Measurements from ENCODE around the gene LRIT2. TPM values are rescaled to one million over a fixed set of nuclear protein-coding genes. Genes with fewer than 3 reads are reported as not detected.

The LRIT2 gene
- total RNA-seq, 2 experiments from 2014 or later: not detected

- peak; percentile 15 for DNase-seq
- POLR2A ChIA-PET: no interaction called here
- CTCF ChIA-PET: interaction anchor here (0.7 to 1.4 kb wide), 2 partner anchors 26 to 90 kb away, joined by 3 to 4 read pairs; no protein-coding TSS in a partner anchor
Observed at GRCh38 chr10:84237199-84238051, 12.1 kb upstream of the LRIT2 start.

GRCh38 chr10:84236807-84237198 lies 11.5 kb upstream of the LRIT2 start:
- peaks cover 11% of the 10 kb centered on the region for H3K27me3 Mint-ChIP-seq
- no peaks in the 10 kb centered on the region for H3K36me3 Mint-ChIP-seq
- intact Hi-C loops (cut with micrococcal nuclease): no loop called here
- POLR2A ChIA-PET: no interaction called here
- DNase-seq: no peak
- H3K4me1 Mint-ChIP-seq (ENCODE audit: low read depth): no peaks in the 10 kb centered on the region
- H3K9me3 Mint-ChIP-seq: no peaks in the 10 kb centered on the region
- CTCF ChIA-PET: interaction anchor here (0.7 to 1.4 kb wide), 2 partner anchors 25 to 89 kb away, joined by 3 to 4 read pairs; no protein-coding TSS in a partner anchor
- H3K27ac Mint-ChIP-seq: no peak overlapping the region
- no peak overlapping the region for H3K4me3 Mint-ChIP-seq

More at GRCh38 chr10:84237199-84238051, 12.1 kb upstream of the LRIT2 start:
- H3K9me3 Mint-ChIP-seq: no peaks in the 10 kb centered on the region
- intact Hi-C loops (cut with micrococcal nuclease): no loop called here
- peaks cover 9% of the 10 kb centered on the region for H3K27me3 Mint-ChIP-seq
- H3K4me3 Mint-ChIP-seq: no peak overlapping the region
- H3K36me3 Mint-ChIP-seq: no peaks in the 10 kb centered on the region
- no peaks in the 10 kb centered on the region for H3K4me1 Mint-ChIP-seq (ENCODE audit: low read depth)
- H3K27ac Mint-ChIP-seq: no peak overlapping the region

DNA sequence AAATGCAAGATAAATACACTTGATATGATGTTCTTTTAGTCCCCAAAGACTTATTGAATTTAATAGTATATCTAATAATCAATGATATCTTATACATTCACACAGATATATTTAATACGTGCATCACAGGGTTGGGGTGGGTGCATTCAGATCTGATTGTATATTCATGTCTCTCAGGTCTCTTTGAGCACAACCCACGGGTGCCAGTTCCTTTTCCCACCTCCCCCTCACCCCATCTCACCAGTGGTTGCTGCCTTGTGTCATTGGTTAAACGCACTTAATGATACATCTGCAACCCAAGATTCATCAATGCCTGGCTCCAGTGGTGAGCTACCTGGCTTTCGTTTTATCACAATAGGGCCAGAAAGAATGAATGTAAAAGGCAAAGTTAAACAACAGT lies 9.8 kb upstream of the LRIT2 start:
- H3K4me3 Mint-ChIP-seq: no peak overlapping the region
- DNase-seq: no peak
- intact Hi-C loops (cut with micrococcal nuclease): no loop called here
- no peaks in the 10 kb centered on the region for H3K9me3 Mint-ChIP-seq
- no peaks in the 10 kb centered on the region for H3K36me3 Mint-ChIP-seq
- CTCF ChIA-PET: no interaction called here
- H3K27me3 Mint-ChIP-seq: peaks cover 11% of the 10 kb centered on the region
- POLR2A ChIA-PET: no interaction called here
- H3K4me1 Mint-ChIP-seq (ENCODE audit: low read depth): no peaks in the 10 kb centered on the region
- no peak overlapping the region for H3K27ac Mint-ChIP-seq

GRCh38 chr10:84234479-84234878 lies 9.1 kb upstream of the LRIT2 start:
- no peak overlapping the region for H3K4me3 Mint-ChIP-seq
- intact Hi-C loops (cut with micrococcal nuclease): no loop called here
- no peaks in the 10 kb centered on the region for H3K36me3 Mint-ChIP-seq
- POLR2A ChIA-PET: no interaction called here
- H3K27me3 Mint-ChIP-seq: peaks cover 11% of the 10 kb centered on the region
- H3K4me1 Mint-ChIP-seq (ENCODE audit: low read depth): no peaks in the 10 kb centered on the region
- DNase-seq: no peak
- H3K27ac Mint-ChIP-seq: no peak overlapping the region
- CTCF ChIA-PET: interaction anchor here (1.5 kb wide), 1 partner anchor 22 kb away, joined by 5 read pairs; no protein-coding TSS in a partner anchor
- H3K9me3 Mint-ChIP-seq: no peaks in the 10 kb centered on the region

GRCh38 chr10:84233940-84234339 lies 8.6 kb upstream of the LRIT2 start:
- no peaks in the 10 kb centered on the region for H3K36me3 Mint-ChIP-seq
- intact Hi-C loops (cut with micrococcal nuclease): no loop called here
- H3K27me3 Mint-ChIP-seq: peaks cover 11% of the 10 kb centered on the region
- no peak for DNase-seq
- ChIA-PET POLR2A (no interaction called here), CTCF (interaction anchor here (1.5 to 1.6 kb wide), 2 partner anchors 23 to 303 kb away, joined by 5 to 6 read pairs; no protein-coding TSS in a partner anchor)
- no peaks in the 10 kb centered on the region for H3K4me1 Mint-ChIP-seq (ENCODE audit: low read depth)
- no peak overlapping the region for H3K27ac Mint-ChIP-seq
- H3K9me3 Mint-ChIP-seq: no peaks in the 10 kb centered on the region
- no peak overlapping the region for H3K4me3 Mint-ChIP-seq

DNA sequence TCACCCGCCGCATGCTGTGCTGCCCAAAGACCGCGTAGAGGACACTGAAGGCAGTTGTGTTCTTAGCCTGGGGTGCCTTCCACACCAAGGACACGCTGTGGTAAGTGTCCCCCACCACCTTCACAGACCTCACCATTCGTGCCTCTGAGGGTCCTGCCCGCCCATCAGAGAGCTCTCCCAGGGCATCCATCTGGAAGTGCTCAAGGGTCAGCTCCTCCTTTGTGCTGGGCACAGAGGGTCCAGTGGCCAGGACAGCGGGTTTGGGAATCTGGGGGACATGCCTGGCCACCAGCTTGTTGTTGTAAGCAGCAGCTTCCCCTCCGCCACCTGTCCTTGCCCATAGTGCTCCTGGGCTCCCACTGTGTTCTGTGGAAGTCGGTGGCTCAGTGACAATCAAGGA lies 7.0 kb upstream of the LRIT2 start:
- no peaks in the 10 kb centered on the region for H3K9me3 Mint-ChIP-seq
- CTCF ChIA-PET: interaction anchor here (1.7 kb wide), 1 partner anchor 20 kb away, joined by 8 read pairs; no protein-coding TSS in a partner anchor
- no peaks in the 10 kb centered on the region for H3K36me3 Mint-ChIP-seq
- H3K27me3 Mint-ChIP-seq: peaks cover 8% of the 10 kb centered on the region
- no peak for DNase-seq
- no peak overlapping the region for H3K4me3 Mint-ChIP-seq
- intact Hi-C loops (cut with micrococcal nuclease): no loop called here
- no peaks in the 10 kb centered on the region for H3K4me1 Mint-ChIP-seq (ENCODE audit: low read depth)
- H3K27ac Mint-ChIP-seq: no peak overlapping the region
- POLR2A ChIA-PET: no interaction called here

DNA sequence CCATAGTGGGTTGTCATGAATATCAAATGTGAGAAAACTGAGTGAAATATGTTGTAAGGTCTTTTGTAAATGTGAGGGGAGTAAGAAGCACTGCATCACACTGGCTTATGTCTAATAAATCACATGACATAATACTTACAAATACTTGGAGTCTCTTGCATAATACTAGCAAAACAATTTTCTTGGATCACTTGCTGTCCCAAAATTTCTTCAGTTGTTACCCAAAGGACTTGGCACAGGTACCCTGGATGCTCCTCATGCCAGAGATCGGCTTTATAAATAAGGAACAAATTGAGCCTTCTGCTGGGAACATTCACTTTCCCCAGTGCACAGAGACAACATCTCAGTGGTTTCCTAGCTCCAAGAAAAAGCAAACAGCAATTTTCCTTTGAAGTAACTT lies 5.0 kb upstream of the LRIT2 start:
- H3K4me1 Mint-ChIP-seq (ENCODE audit: low read depth): no peaks in the 10 kb centered on the region
- no peak for DNase-seq
- H3K36me3 Mint-ChIP-seq: no peaks in the 10 kb centered on the region
- intact Hi-C loops (cut with micrococcal nuclease): no loop called here
- POLR2A ChIA-PET: no interaction called here
- no peak overlapping the region for H3K4me3 Mint-ChIP-seq
- no peaks in the 10 kb centered on the region for H3K9me3 Mint-ChIP-seq
- CTCF ChIA-PET: no interaction called here
- peaks cover 8% of the 10 kb centered on the region for H3K27me3 Mint-ChIP-seq
- H3K27ac Mint-ChIP-seq: no peak overlapping the region

GRCh38 chr10:84227810-84228209 lies 2.5 kb upstream of the LRIT2 start:
- ChIA-PET POLR2A (no interaction called here), CTCF (no interaction called here)
- intact Hi-C loops (cut with micrococcal nuclease): no loop called here
- DNase-seq: no peak
- Mint-ChIP-seq H3K27me3 (peaks cover 13% of the 10 kb centered on the region), H3K4me3 (no peak overlapping the region), H3K27ac (no peak overlapping the region), H3K4me1 (ENCODE audit: low read depth) (no peaks in the 10 kb centered on the region), H3K9me3 (no peaks in the 10 kb centered on the region), H3K36me3 (no peaks in the 10 kb centered on the region)

GRCh38 chr10:84226616-84227015 lies 1.3 kb upstream of the LRIT2 start:
- Mint-ChIP-seq H3K4me1 (ENCODE audit: low read depth) (no peaks in the 10 kb centered on the region), H3K36me3 (no peaks in the 10 kb centered on the region), H3K27ac (no peak overlapping the region), H3K27me3 (peaks cover 16% of the 10 kb centered on the region), H3K4me3 (no peak overlapping the region), H3K9me3 (no peaks in the 10 kb centered on the region)
- POLR2A ChIA-PET: interaction anchor here (0.8 kb wide), 1 partner anchor 41 kb away, joined by 3 read pairs; no protein-coding TSS in a partner anchor
- CTCF ChIA-PET: no interaction called here
- no peak for DNase-seq
- intact Hi-C loops (cut with micrococcal nuclease): no loop called here

- Mint-ChIP-seq H3K27ac (no peak overlapping the region), H3K4me3 (no peak overlapping the region), H3K36me3 (no peaks in the 10 kb centered on the region), H3K9me3 (peaks cover 2% of the 10 kb centered on the region), H3K4me1 (ENCODE audit: low read depth) (no peaks in the 10 kb centered on the region), H3K27me3 (peaks cover 16% of the 10 kb centered on the region)
- CTCF ChIA-PET: interaction anchor here (1.4 kb wide), 1 partner anchor 33 kb away, joined by 4 read pairs; no protein-coding TSS in a partner anchor
- no peak for DNase-seq
- POLR2A ChIA-PET: no interaction called here
- intact Hi-C loops (cut with micrococcal nuclease): no loop called here
Observed at GRCh38 chr10:84224411-84225028, 824 bp downstream of the LRIT2 start.

DNA sequence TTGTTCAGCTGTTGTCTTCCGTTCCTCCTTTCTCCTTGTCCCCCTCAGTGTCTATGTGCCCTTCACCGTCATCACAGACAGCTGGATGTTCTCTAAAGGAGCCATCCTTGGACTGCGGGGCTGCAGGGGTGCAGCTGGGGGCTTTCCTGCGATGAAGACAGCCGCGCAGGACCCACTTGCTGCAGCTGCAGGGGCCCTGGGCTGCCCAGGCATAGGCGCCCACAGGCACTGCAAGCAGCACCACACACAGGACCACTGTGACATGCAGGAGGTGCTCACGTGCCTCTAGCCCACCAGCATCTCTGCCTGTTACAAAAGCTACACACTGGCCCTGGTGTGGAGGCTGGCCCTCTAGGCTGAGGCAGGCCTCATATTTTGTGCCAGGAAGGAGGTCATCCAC lies 3.4 kb downstream of the LRIT2 start:
- POLR2A ChIA-PET: no interaction called here

GRCh38 chr10:84217746-84218145 lies 7.6 kb downstream of the LRIT2 start:
- no peaks in the 10 kb centered on the region for H3K36me3 Mint-ChIP-seq
- ChIA-PET POLR2A (no interaction called here), CTCF (interaction anchor here (1.6 to 1.8 kb wide), 2 partner anchors 12 to 320 kb away, joined by 3 to 6 read pairs; no protein-coding TSS in a partner anchor)
- H3K9me3 Mint-ChIP-seq: peaks cover 8% of the 10 kb centered on the region
- no peaks in the 10 kb centered on the region for H3K4me1 Mint-ChIP-seq (ENCODE audit: low read depth)
- no peak overlapping the region for H3K4me3 Mint-ChIP-seq
- intact Hi-C loops (cut with micrococcal nuclease): no loop called here
- no peak for DNase-seq
- H3K27ac Mint-ChIP-seq: no peak overlapping the region
- peaks cover 5% of the 10 kb centered on the region for H3K27me3 Mint-ChIP-seq

More for the DNA sequence above, 3.4 kb downstream of the LRIT2 start:
- peaks cover 16% of the 10 kb centered on the region for H3K27me3 Mint-ChIP-seq
- H3K36me3 Mint-ChIP-seq: no peaks in the 10 kb centered on the region
- intact Hi-C loops (cut with micrococcal nuclease): no loop called here
- CTCF ChIA-PET: no interaction called here
- DNase-seq: no peak
- no peak overlapping the region for H3K4me3 Mint-ChIP-seq
- H3K9me3 Mint-ChIP-seq: peaks cover 8% of the 10 kb centered on the region
- no peak overlapping the region for H3K27ac Mint-ChIP-seq
- no peaks in the 10 kb centered on the region for H3K4me1 Mint-ChIP-seq (ENCODE audit: low read depth)
